K562 (cell line): Measurements from ENCODE around the gene CENPX. TPM values are rescaled to one million over a fixed set of nuclear protein-coding genes. Genes with fewer than 3 reads are reported as not detected.

ENCODE experiments used
- ATAC-seq: fragments of 200-7000 bp; cut with Tn5 transposase; 3 replicates; pipeline ENCODE4 v1.9.1; 2020; ENCODE audit warnings: moderate library complexity
- BruUV-seq: library from RNA; stranded (reverse); fragments of 400-500 nt; replicated peaks from 2 replicates; lab custom pipeline; 2021; lab: Mats Ljungman, UMichigan
- CTCF ChIA-PET: fragments of 300-600 bp; formaldehyde crosslinking; extraction: SDS; loops from one replicate; lab custom pipeline; 2021; ENCODE audit warnings: low intra/inter-chr PET ratio; lab: Yijun Ruan, JAX
- POLR2A ChIA-PET: fragments of 300-600, 350-650 bp; sonication (Branson Sonifier 250); formaldehyde crosslinking; extraction: SDS; loops from one replicate; lab custom pipeline; 2021; ENCODE audit warnings: antibody characterized with exemption, inconsistent platforms; lab: Yijun Ruan, JAX
- DNase-seq, 4 experiments: peaks; one replicate each; pipeline versions ENCODE4 v3.0.0 to v3.0.0-alpha.2; 2011 to 2018; ENCODE audit warnings: low spot score in 3 of 4, mixed read lengths in 3 of 4; ENCODE audit errors: extremely low read depth in 1 of 4
- FAIRE-seq: peaks from 2 replicates; lab custom pipeline; 2011; peaks lifted over from hg19 to GRCh38; lab: Jason Lieb, UNC
- H2AFZ ChIP-seq: 2 replicates; pipeline ENCODE4 v1.6.0; 2011; ENCODE audit warnings: low read depth, low read length, control low read depth, inconsistent platforms
- H3K27ac ChIP-seq: fragments of 200-600 bp; 3 replicates; pipeline ENCODE4 v1.8.0; 2011; ENCODE audit warnings: low read depth, mild to moderate bottlenecking, control low read depth, inconsistent platforms, low read length, moderate library complexity, mixed read lengths; ENCODE audit errors: extremely low read depth
- H3K27me3 ChIP-seq, 2 experiments: fragments of 300-600 bp in 1 of 2; 2 replicates in 1 of 2; 3 replicates in 1 of 2; pipeline versions ENCODE4 v1.6.0 to v1.8.0; 2011; ENCODE audit warnings: inconsistent platforms in 2 of 2, low read length in 2 of 2, mild to moderate bottlenecking in 1 of 2, mixed read lengths in 1 of 2, moderate library complexity in 1 of 2; ENCODE audit not compliant: control insufficient read depth in 2 of 2, insufficient read depth in 2 of 2
- H3K36me3 ChIP-seq: fragments of 300-600 bp; 3 replicates; pipeline ENCODE4 v1.8.0; 2011; ENCODE audit warnings: mild to moderate bottlenecking, low read length, inconsistent platforms; ENCODE audit not compliant: control insufficient read depth, insufficient read depth
- H3K4me1 ChIP-seq, 2 experiments: fragments of 200-600 bp in 1 of 2; replicated peaks in 1 of 2; 2 replicates in 1 of 2; 3 replicates in 1 of 2; pipeline versions ENCODE4 v1.5.1 to v1.8.0; 2011; ENCODE audit warnings: inconsistent platforms in 2 of 2, low read length in 2 of 2, mild to moderate bottlenecking in 1 of 2, mixed read lengths in 1 of 2, moderate library complexity in 1 of 2; ENCODE audit not compliant: control insufficient read depth in 2 of 2, insufficient read depth in 2 of 2
- H3K4me2 ChIP-seq: 2 replicates; pipeline ENCODE4 v1.6.1; 2011; ENCODE audit warnings: low read length, control low read depth, inconsistent platforms, mixed read lengths; ENCODE audit not compliant: insufficient read depth
- H3K4me3 ChIP-seq: fragments of 200-600 bp; sonication (generic), shearing (Covaris generic); 2 replicates; pipeline ENCODE4 v1.5.1; 2016; ENCODE audit warnings: control low read depth, inconsistent platforms
- H3K79me2 ChIP-seq: fragments of 200-600 bp; 3 replicates; pipeline ENCODE4 v1.8.0; 2011; ENCODE audit warnings: low read length, inconsistent platforms; ENCODE audit not compliant: control insufficient read depth, insufficient read depth
- H3K9ac ChIP-seq, 2 experiments: 2 replicates each; pipeline versions ENCODE4 v1.6.0 to v1.6.1; 2011; ENCODE audit warnings: low read depth in 2 of 2, low read length in 2 of 2, control low read depth in 1 of 2, inconsistent platforms in 1 of 2, mild to moderate bottlenecking in 1 of 2, mixed read lengths in 1 of 2; ENCODE audit not compliant: insufficient read depth in 1 of 2
- H3K9me1 ChIP-seq: one replicate; pipeline ENCODE4 v1.6.0; 2011; ENCODE audit warnings: inconsistent platforms, mild to moderate bottlenecking, low read length, moderate library complexity; ENCODE audit not compliant: control insufficient read depth, insufficient read depth
- H3K9me3 ChIP-seq: replicated peaks from 2 replicates; pipeline ENCODE4 v1.5.1; 2011; ENCODE audit warnings: low read depth, low read length, inconsistent platforms; ENCODE audit not compliant: control insufficient read depth, insufficient read depth
- H4K20me1 ChIP-seq: replicated peaks from 2 replicates; pipeline ENCODE4 v1.6.1; 2011; ENCODE audit warnings: low read length, inconsistent platforms, mixed read lengths; ENCODE audit not compliant: control insufficient read depth, insufficient read depth
- ARID2 ChIP-seq: fragments of 450-650 bp; IDR thresholded peaks from 2 replicates; pipeline ENCODE4 v1.6.1; 2017; ENCODE audit warnings: antibody characterized with exemption, mild to moderate bottlenecking
- CTCF ChIP-seq, 3 experiments: IDR thresholded peaks in 2 of 3; conservative IDR thresholded peaks in 1 of 3; 2 replicates each; pipeline ENCODE4 v1.5.1; 2011 to 2012; ENCODE audit warnings: low read length in 3 of 3, mild to moderate bottlenecking in 3 of 3, control low read depth in 2 of 3, improper control_type of control experiment in 1 of 3, inconsistent platforms in 1 of 3, low read depth in 1 of 3, mixed read lengths in 1 of 3, moderate library complexity in 1 of 3; ENCODE audit not compliant: insufficient read depth in 2 of 3
- MAFK ChIP-seq: IDR thresholded peaks from 2 replicates; pipeline ENCODE4 v1.6.1; 2011; ENCODE audit warnings: low read length, improper control_type of control experiment
- MYBL2 ChIP-seq, 2 experiments: fragments of 450-650 bp in 1 of 2; sonication (generic) in 1 of 2; formaldehyde crosslinking in 1 of 2; IDR thresholded peaks; 2 replicates each; pipeline versions ENCODE4 v1.6.1 to v1.8.1; 2017 to 2022; ENCODE audit warnings: borderline replicate concordance in 1 of 2, inconsistent platforms in 1 of 2, low read depth in 1 of 2, mild to moderate bottlenecking in 1 of 2, missing genetic modification reagents in 1 of 2, moderate library complexity in 1 of 2
- POLR2G ChIP-seq: fragments of 200-400 bp; formaldehyde crosslinking; IDR thresholded peaks from 2 replicates; pipeline ENCODE4 v1.6.1; 2017; ENCODE audit warnings: low read depth, mild to moderate bottlenecking, antibody characterized with exemption, low read length, moderate library complexity
- SNRNP70 ChIP-seq: fragments of 200-400 bp; formaldehyde crosslinking; optimal IDR thresholded peaks from 2 replicates; pipeline ENCODE3; 2017; ENCODE audit warnings: low read depth, low read length
- THAP7 ChIP-seq: fragments of 250-450 bp; sonication (Bioruptor Pico); IDR thresholded peaks from 2 replicates; pipeline ENCODE4 v1.5.0; 2021
- ZNF354B ChIP-seq: fragments of 250-450 bp; sonication (Bioruptor Pico); IDR thresholded peaks from 2 replicates; pipeline ENCODE4 v1.4.0; 2020
- ZNF766 ChIP-seq: fragments of 200-800 bp; sonication (Bioruptor generic); conservative IDR thresholded peaks from 2 replicates; pipeline ENCODE4 v1.6.1; 2016; ENCODE audit warnings: missing genetic modification characterization, missing compliant biosample characterization
- WGBS: fragments of 100-300 bp; shearing (Covaris generic); methylation state at CpG from one replicate; pipeline ENCODE4 v1.1.6; 2016; ENCODE audit warnings: low coverage, mixed read lengths; ENCODE audit not compliant: insufficient coverage; ENCODE audit errors: missing lambda C conversion rate; 5-methylcytosine and 5-hydroxymethylcytosine counted together
- in situ Hi-C: fragments of 300-500 bp; cut with MboI; formaldehyde crosslinking; loops from 4 replicates; pipeline ENCODE4 v1.15.0; 2018; ENCODE audit warnings: inconsistent platforms, mixed read lengths
- intact Hi-C: fragments of 100-400 bp; cut with micrococcal nuclease; formaldehyde crosslinking; loops from 2 replicates; pipeline ENCODE4 v1.14.2; 2022
- polyA plus RNA-seq, 8 experiments: library from polyadenylated mRNA; depleted of rRNA in 4 of 8; stranded (reverse) in 5 of 8; unstranded in 3 of 8; fragments of >200 nt; fragmentation: Nextera tagmentation in 2 of 8; fragmentation: Illumina TruSeq in 1 of 8; extraction: Ambion mirVana in 2 of 8; extraction: Trizol in 1 of 8; gene quantifications; 2 replicates each; pipeline versions ENCODE4 v1.2.1 to v1.2.3, GENCODE V29; 2011 to 2014; ENCODE audit warnings: inconsistent platforms in 1 of 8, missing spikeins in 1 of 8
- total RNA-seq, 7 experiments: library from RNA; depleted of rRNA in 6 of 7; stranded (reverse); fragments of >200 nt in 6 of 7; fragmentation: Illumina TruSeq in 2 of 7; extraction: Trizol in 2 of 7; gene quantifications; 2 replicates each; pipeline versions ENCODE4 v1.2.1 to v1.2.3, GENCODE V29; 2011 to 2021; ENCODE audit warnings: low replicate concordance in 1 of 7

Gene CENPX
- total and polyA plus RNA-seq, 9 of the 15 experiments (the other 6 are each of a cell fraction or from before 2014, with no cell fraction given): 32.7 to 352 (median 127) TPM

GRCh38 chr17:82013772-82014321 is 8.8 kb downstream of the CENPX start (continued):
- no peak for TF ChIP-seq MYBL2 (IDR thresholded peaks at IDR 0.05; ENCODE audit: low read depth)
- no peak for TF ChIP-seq MYBL2 (CRISPR knock-in tag; IDR thresholded peaks at IDR 0.05; ENCODE audit: borderline replicate concordance)
- no peak for TF ChIP-seq MAFK
- TF ChIP-seq THAP7 (CRISPR knock-in tag): no peak
- no peak for TF ChIP-seq CTCF (IDR thresholded peaks at IDR 0.05 in 2 of 3, conservative IDR thresholded peaks at IDR 0.05 in 1 of 3; ENCODE audit: insufficient read depth in 2 of 3, low read depth in 1 of 3, low read length in 3 of 3)
- TF ChIP-seq ARID2: no peak
- TF ChIP-seq ZNF354B: no peak
- no peak for TF ChIP-seq ZNF766

GRCh38 chr17:82013341-82013740 is 9.3 kb downstream of the CENPX start:
- TF ChIP-seq POLR2G (0 out of 2 replicates have a peak, but pooled peaks have one; percentile 25), SNRNP70 (no peak)
- Histone ChIP-seq H3K79me2 (no peaks in the 10 kb centered on the region), H3K27ac (no peak overlapping the region), H3K4me2 (no peak overlapping the region), H3K9ac (peak overlapping the region in 1 of 2 experiments; percentile 22; a peak in 1 of 4 replicates), H4K20me1 (no peaks in the 10 kb centered on the region), H3K9me1 (no peaks in the 10 kb centered on the region), H3K4me1 (peaks cover 0 to 87% of the 10 kb centered on the region in 2 experiments; a peak in 3 of 5 replicates), H3K36me3 (peaks cover 5% of the 10 kb centered on the region; the same call in 1 of the 3 replicates), H3K4me3 (no peak overlapping the region), H3K9me3 (no peaks in the 10 kb centered on the region), H2AFZ (no peak overlapping the region), H3K27me3 (no peaks in the 10 kb centered on the region)
- DNase-seq: no peak
- BruUV-seq: no TSS peak
- WGBS: 90% methylated on average over 11 of the region's 22 CpGs
- ChIA-PET POLR2A (interaction anchor here (1.1 kb wide), 1 partner anchor 8 kb away, joined by 3 read pairs; no protein-coding TSS in a partner anchor), CTCF (no interaction called here)
- FAIRE-seq: no peak
- ATAC-seq: no peak
- intact Hi-C loops (no loop called here), in situ Hi-C loops (no loop called here)
